Stimulated activated CD4-positive, alpha-beta T cell treated with anti-CD3 and anti-CD28 coated beads, TNF-alpha, amount 100 ng/mL, for 4 hours (primary cell): ENCODE results near the gene TNFRSF21.
"Not testable (repeated sequence)": the region's sequence is repeated elsewhere in the genome, so short reads cannot be mapped to it uniquely, and the experiment has no call there.

Experiments
- DNase-seq, 3 experiments: peaks; one replicate each; pipeline ENCODE4 v3.0.0-alpha.2; 2020; ENCODE audit warnings: low read depth in 3 of 3

TNFRSF21 gene

GRCh38 chr6:47321577-47321976 is 11.9 kb upstream of the TNFRSF21 start:
- DNase-seq, result no peak

- DNase-seq, result no peak
Observed at GRCh38 chr6:47319867-47320266, 10.2 kb upstream of the TNFRSF21 start.

- DNase-seq, result no peak
Observed at GRCh38 chr6:47319382-47319781, 9.7 kb upstream of the TNFRSF21 start.

- DNase-seq, result no peak
Observed at GRCh38 chr6:47318236-47318989, 8.7 kb upstream of the TNFRSF21 start.

GRCh38 chr6:47315181-47315580 is 5.5 kb upstream of the TNFRSF21 start:
- DNase-seq, result not testable (repeated sequence)

GRCh38 chr6:47310131-47310480 is 401 bp upstream of the TNFRSF21 start:
- DNase-seq, result no peak

GRCh38 chr6:47308552-47309290 is 984 bp downstream of the TNFRSF21 start:
- DNase-seq, result no peak

GRCh38 chr6:47308198-47308517 is 1.5 kb downstream of the TNFRSF21 start:
- no peak for DNase-seq

GRCh38 chr6:47307362-47308197 is 2.1 kb downstream of the TNFRSF21 start:
- no peak for DNase-seq

- no peak for DNase-seq
Observed at GRCh38 chr6:47306887-47307286, 2.8 kb downstream of the TNFRSF21 start.

- DNase-seq, result no peak
Observed at GRCh38 chr6:47303861-47304260, 5.8 kb downstream of the TNFRSF21 start.

- no peak for DNase-seq
Observed at GRCh38 chr6:47303342-47303741, 6.4 kb downstream of the TNFRSF21 start.

GRCh38 chr6:47302043-47302442 is 7.7 kb downstream of the TNFRSF21 start:
- no peak for DNase-seq

GRCh38 chr6:47301441-47301840 is 8.3 kb downstream of the TNFRSF21 start:
- DNase-seq, result no peak

GRCh38 chr6:47300417-47300816 is 9.3 kb downstream of the TNFRSF21 start:
- DNase-seq, result no peak

GRCh38 chr6:47299965-47300364 is 9.7 kb downstream of the TNFRSF21 start:
- DNase-seq, result no peak

GRCh38 chr6:47298475-47298874 is 11.2 kb downstream of the TNFRSF21 start:
- DNase-seq, result no peak

GRCh38 chr6:47294990-47295389 is 14.7 kb downstream of the TNFRSF21 start:
- DNase-seq, result no peak

- DNase-seq, result no peak
Observed at GRCh38 chr6:47292944-47293343, 16.8 kb downstream of the TNFRSF21 start.

- no peak for DNase-seq
Observed at GRCh38 chr6:47292027-47292426, 17.7 kb downstream of the TNFRSF21 start.

- no peak for DNase-seq
Observed at GRCh38 chr6:47290124-47290834, 19.4 kb downstream of the TNFRSF21 start.
